ENCODE results near the gene FRAT1.

DNA sequence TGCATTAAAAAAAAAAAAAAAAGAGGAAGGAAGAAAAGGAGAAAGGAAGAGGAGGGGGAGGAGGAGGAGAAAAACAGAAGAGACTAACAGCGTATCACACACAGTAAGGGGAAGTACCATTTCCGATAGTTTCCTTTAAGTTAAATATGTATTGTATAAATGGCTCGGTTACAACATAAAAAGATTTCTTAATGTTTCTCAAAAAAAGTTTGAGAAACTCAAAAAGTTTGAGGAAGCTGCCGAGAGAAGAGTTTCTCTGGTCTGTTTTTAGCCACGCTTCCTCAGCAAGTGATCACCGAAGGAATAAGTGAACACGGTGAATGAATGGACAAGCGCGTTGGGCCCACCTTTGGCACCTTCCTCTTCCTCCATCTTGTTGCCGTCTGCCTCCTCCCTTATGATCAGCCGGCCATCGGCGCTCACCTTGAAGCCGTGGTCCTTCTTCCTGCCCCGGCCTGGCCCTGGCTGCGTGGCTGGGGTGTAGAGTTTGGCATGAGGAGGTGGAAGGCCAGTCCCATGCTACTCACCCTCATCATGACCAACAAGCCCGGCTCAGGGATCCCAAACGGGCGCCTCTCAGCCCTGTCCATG is 46.8 kb downstream of the FRAT1 start:
- TF ChIP-seq YY1 (IDR thresholded peaks at IDR 0.05; ENCODE audit: low read depth) (no peak), SMC3 (IDR thresholded peaks at IDR 0.05; ENCODE audit: low read depth, low read length) (no peak), TAF1 (IDR thresholded peaks at IDR 0.05; ENCODE audit: borderline replicate concordance, low read depth, low read length) (no peak), RFX5 (IDR thresholded peaks at IDR 0.05; ENCODE audit: low read length) (no peak), MAX (IDR thresholded peaks at IDR 0.05; ENCODE audit: low read depth) (no peak), CTCF (IDR thresholded peaks at IDR 0.05) (no peak), RXRA (IDR thresholded peaks at IDR 0.05; ENCODE audit: borderline replicate concordance, low read depth) (no peak)

Data from SK-N-SH (cell line).